Superior temporal gyrus (tissue), 1 donor: Measurements from ENCODE around the gene NTRK1.

Experiments used
- DNase-seq: peaks from one replicate; pipeline ENCODE4 v3.0.0-alpha.2; 2016; ENCODE audit errors: extremely low spot score

NTRK1 gene

DNA sequence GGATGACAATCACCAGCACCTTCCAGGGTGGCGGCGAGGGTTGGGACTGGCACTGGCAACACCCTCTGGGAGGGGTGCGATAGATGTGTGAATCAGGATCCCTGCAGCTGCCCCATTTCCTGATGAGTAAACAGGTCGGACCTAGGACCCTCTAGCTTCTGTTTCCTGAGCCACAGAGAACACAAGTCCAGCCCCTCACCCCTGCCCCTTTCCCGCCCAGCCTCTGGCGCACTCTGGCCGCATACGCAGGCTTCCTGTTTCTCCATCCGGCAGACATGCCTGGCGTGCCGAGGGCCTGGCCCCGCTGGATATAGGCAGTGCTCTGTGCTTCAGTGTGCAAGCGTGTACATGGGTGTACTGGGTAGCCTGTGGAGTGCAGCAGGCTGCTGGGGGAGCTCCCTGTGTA lies 37.5 kb downstream of the NTRK1 start:
- DNase-seq, result no peak

DNA sequence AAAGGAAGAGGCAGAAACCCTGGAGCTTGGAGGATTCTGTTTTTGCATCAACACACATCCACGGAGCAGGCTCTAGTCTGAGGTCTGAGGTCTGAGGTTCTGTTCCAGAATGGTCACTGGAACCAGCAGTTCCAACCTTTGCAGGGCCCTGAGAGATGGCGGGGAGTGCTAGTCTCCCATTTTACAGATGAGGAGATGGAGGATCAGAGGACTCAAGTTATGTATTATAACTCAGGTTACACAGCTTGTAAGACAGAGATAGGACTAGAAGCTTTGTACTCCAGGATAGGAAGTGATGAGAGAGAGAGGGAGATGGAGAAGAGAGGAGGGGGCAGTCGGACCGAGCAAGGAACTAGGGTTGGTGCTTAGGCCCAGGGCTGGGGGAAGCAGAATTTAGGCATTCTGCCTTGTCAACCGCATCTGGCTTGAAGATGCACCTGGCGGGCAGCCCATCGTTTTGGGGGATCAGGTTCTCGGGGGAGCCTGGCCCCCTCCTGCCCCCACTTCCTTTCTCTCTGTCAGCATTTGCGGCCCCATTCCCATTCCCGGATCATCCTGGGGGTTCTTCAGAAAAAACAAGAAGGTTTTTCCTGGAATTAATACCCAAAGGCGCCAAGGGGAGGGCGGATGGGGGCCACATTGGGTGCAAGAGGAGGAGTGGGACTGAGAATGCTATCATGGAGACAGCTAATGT lies 38.5 kb downstream of the NTRK1 start:
- DNase-seq, result no peak

DNA sequence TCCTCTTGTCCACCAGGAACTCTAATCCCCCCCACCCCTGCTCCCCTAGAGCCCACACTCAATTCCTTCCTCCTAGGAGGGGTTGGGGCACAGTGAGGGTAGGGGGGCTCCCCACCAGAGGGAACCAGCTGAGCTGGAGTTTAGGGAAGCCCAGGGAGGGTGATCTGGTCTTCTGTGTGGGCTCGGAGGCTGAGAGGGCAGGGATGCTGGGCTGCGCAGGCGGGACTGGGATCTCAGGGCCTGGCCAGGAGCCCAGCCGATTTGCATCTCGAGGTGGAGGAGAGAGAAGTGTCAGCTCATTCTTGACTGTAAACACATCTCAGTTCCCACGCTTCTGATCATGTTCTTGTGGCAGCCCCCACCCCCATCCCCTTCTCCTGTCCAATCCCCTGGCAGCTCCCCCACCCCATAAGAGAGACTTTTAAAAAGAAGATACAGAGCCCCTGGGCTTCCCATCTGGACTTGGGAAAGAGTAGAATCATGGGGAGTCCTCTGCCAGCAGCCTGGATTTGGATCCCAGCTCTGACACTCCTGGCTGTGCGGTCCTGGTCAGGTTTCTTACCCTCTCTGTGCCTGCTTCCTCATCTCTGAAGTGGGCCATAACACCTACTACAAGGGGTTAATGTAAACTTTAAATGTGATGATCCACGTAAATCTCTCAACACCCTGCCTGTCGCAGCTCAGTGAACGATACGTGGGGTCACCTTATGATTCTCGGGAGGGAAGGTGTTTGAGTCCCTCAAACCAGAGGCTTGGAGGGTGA lies 39.5 kb downstream of the NTRK1 start:
- no peak for DNase-seq

DNA sequence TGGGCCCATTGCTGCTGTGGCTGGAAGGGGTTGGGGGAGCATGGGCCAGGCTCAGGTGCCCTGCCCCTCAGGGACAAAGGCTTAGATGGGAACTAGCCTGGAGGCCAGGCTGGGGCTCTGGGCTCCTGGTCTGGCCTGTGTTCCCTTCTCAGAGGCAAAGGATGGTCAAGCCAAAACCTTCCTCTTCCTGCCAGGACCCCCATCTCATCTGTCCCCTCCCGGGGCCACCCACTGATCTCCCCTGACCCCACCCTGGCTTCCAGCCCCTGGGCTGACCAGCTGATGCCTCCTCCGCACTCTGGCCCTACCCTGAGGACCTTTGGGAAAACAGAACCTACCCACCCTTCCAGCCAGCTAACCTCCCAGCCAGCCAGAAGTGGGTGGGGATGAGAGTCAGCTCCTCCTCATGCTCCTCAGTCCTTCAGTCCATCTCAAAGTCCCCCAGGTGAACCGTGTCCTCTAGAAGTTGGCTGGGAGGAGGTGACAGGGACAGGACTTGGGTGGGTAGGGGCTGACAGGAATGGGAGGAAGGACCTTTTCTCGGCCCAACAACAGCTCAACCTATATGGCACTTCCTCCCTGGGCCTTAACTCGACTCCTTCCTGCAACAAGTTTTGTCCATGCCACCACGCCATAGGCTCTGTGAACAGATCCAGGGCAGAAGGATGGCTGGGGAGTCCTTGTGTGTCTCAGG lies 40.4 kb downstream of the NTRK1 start:
- DNase-seq, result no peak

DNA sequence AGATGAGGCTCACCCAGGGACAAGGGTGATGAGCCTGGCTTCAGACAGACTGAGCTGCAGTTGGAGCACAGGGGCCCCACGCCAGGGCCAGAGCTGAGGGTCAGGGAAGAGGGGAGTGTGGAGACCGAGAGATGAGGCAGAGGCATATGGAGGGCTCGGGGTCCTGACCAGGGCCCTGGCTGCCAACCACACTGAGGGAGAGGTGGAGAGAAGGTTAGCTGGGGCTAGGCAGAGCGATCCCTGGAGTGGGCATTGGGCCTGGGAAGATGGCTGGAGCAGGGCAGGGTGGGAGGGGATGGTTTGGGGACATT lies 40.9 kb downstream of the NTRK1 start:
- no peak for DNase-seq

DNA sequence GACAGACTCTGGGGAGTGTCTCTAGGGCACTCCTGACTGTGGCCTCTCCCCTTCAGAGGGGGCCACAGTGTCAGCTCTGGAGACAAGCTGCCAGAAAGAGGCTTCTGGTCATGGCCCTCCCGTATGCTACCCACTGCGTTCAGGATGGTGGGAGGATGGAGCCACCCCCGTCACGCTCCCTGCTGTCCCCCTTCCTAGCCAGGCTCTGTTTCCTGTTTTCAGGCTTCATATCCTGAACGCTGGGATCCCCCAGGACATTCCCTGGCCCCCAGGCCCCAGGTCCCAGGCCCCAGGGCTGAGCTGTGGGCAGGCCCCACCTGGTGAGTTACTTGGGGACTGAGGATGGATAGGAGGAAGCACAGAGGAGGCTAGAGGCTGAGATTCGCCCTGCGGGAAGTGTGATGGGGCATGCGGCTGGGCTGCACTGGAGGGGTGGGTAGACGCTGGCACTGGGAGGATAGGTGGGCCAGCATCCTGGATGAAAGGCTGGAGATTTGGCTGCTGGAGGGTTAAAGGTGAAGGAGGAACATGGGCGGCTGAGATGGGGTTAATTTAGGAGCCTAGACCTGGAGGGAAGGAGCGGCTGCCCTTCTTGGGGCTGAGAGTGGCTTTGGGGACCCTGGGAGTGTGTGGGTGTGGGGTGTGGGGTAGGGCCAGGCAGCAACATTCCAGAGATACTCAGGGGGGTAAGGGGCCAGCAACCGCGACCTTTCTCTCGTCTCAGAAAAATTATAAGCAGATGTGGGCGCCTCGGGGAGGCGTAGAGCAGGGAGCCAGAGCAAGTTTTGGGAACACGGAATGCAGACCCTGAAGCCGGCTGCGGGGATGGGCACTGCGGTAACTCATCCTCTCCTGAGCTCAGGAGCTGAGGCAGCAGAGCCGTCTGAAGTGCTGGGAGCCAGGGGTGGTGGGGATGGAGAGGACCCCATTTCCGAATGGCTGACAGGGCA lies 41.6 kb downstream of the NTRK1 start:
- DNase-seq, result no peak

DNA sequence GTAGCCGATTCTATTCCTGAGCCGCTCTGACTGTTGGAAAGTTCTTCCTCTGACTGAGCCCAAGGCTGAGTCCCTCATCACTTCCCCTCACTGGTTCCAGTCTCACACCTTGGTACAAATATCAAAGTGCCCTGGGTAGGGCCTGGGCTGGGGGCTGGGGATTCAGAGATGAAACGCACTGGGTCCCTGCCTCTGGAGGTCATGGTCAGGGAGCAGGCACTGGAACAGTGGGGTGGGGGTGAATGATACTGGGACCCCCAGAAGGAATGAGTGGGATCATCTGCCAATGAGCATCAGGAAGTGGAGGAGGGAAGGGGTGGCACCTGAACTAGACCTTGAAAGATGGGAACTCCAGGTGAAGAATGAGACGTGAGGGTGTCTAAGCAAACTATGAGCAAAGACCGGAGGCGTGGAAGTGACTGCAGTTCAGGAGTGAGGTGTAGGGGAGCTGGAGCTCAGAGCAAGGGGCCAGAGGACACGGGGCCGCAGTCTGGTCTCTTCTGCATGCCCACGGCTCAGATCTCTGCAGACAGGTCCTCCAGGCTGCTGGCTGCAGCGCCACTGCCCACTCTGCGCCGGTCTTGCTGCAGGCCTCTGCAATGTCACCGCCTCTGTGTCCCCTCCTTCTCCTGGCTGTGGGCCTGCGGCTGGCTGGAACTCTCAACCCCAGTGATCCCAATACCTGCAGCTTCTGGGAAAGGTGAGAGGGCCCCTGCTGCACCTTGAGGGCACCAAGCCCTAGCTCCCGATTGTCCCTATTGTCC lies 42.8 kb downstream of the NTRK1 start:
- no peak for DNase-seq

DNA sequence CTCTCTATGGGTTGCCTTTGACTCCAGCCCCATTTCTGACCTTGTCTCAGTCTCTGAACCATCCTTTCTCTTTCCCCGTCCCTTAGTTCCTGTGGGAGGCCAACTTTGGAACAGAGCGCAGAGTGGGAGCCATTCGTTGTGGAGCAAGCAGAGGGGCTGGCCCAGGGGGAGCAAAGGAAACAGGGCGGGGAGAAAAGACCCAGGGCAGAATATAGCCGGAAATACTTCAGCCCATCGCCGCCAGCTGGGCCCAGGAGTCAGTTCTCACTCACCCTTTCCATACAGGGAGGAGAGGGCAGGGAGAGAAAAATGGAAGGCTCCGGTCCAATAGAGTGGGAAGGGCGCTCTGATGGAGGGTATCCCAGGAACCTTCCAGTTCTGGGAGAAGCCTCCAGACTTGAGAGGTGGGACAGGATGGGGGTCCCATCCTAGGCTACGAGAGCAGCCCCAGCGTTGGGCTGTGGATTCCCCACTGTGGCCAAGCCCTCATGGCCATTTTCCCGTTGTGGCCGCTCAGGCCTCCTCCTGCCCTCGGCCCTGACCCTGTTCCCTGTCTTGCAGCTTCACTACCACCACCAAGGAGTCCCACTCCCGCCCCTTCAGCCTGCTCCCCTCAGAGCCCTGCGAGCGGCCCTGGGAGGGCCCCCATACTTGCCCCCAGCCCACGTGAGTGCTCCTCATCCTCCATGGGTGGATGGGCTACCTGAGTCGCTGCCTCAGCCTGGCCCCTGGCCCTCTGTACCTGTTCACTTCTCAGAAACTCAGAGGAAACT lies 43.7 kb downstream of the NTRK1 start:
- no peak for DNase-seq

DNA sequence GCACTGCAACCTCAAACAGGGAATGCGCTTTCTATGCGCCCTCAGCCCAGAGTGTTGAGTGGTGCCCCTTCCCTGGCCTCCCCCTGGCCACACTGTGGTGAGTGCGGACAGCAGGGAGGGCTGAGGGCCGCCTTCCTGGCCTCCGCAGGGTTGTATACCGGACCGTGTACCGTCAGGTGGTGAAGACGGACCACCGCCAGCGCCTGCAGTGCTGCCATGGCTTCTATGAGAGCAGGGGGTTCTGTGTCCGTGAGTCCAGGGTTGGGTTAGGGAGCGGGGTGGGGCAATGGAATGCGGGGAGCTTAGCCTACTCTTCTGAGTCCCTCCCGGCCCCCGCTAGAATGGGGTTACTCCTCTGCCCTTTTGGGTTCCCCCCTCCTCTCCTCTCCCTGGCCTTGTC lies 44.5 kb downstream of the NTRK1 start:
- no peak for DNase-seq

DNA sequence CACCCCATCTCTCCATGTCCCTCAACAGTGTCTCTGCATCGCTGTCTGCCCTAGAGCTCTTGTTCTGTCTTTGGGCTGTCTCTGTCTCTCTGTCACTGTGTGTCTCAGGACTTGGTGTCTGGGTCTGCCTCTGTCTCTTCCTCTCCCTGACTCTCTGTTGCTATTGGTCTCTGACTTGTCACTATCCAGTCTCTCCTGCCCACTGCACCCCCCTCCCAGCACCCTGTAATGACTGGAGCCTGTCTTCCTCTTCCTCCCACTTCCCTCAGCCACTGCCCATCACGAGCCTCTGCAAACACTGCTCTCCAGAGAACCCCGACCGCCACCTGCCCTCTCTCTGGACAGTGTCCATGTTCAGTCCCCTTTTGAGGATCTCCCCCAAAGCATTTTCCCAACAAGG lies 45.0 kb downstream of the NTRK1 start:
- DNase-seq, result no peak

DNA sequence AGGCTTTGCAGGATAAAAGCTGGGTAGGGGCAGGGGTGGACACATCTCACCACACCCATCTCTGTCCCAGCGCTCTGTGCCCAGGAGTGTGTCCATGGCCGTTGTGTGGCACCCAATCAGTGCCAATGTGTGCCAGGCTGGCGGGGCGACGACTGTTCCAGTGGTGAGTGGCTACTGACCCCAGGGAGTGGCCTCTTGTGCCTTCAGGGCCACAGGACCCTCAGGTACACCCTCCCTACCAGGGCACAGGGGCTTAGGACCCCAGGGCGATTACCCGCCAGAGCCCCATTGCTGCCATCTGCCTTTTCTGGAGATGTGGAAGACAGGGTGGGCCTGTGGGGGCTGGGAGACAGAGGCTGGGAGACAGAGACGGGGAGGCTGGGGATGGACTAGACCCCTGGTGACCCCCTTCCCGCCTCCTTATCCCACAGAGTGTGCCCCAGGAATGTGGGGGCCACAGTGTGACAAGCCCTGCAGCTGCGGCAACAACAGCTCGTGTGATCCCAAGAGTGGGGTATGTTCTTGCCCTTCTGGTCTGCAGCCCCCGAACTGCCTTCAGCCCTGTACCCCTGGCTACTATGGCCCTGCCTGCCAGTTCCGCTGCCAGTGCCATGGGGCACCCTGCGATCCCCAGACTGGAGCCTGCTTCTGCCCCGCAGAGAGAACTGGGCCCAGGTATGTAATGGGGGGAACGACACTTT lies 45.7 kb downstream of the NTRK1 start:
- no peak for DNase-seq

DNA sequence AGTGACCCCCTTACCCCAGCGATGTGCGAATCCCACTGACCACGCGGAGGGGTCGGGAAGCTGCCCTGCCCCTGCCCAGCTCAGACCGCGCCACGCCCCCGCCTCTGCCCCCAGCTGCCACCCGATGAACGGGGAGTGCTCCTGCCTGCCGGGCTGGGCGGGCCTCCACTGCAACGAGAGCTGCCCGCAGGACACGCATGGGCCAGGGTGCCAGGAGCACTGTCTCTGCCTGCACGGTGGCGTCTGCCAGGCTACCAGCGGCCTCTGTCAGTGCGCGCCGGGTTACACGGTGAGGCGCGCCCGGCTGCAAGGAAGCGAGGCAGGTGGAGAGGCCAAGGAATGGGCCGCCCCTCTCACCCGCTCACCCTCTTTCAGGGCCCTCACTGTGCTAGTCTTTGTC lies 47.9 kb downstream of the NTRK1 start:
- DNase-seq, result no peak

DNA sequence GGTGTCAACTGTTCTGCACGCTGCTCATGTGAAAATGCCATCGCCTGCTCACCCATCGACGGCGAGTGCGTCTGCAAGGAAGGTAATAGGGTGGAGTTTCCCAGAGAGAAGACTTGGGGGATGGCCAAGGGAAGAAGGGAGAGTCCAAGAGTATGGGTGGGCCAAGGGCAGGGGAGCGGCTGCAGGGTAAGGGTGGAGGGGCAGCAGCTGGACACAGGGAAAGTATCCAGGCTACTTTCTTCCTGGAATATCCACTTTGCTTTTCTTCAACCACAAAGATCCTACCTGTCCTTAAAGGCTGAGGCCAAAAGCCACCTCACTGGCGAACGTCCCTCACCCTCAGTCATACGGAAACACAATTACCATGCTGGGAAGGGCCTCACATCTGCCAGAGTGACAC lies 48.3 kb downstream of the NTRK1 start:
- no peak for DNase-seq

DNA sequence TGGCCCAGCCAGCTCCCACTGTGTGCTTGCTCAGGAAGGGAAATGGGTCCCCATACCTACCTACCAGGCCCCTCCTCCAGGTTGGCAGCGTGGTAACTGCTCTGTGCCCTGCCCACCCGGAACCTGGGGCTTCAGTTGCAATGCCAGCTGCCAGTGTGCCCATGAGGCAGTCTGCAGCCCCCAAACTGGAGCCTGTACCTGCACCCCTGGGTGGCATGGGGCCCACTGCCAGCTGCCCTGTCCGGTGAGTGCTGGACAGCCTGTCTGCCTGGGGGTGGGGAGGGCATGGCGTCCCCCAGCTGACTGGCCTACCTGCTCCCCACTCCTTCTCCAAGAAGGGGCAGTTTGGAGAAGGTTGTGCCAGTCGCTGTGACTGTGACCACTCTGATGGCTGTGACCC lies 49.0 kb downstream of the NTRK1 start:
- DNase-seq, result no peak

DNA sequence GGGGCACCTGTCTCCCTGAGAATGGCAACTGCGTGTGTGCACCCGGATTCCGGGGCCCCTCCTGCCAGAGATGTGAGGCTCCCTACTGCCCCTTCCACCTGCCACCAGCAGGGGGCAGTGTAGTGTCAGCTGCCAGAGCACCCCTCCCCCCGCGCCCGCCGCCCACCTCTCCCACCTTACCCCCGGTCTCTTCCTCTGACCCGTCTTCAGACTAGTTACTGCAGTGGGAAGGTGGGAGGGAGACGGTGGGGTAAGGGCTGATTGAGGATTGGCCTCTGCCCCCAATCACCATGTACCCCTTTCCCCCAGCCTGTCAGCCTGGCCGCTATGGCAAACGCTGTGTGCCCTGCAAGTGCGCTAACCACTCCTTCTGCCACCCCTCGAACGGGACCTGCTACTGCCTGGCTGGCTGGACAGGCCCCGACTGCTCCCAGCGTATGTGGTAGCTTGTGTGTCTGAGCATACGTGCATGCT lies 49.7 kb downstream of the NTRK1 start:
- no peak for DNase-seq

DNA sequence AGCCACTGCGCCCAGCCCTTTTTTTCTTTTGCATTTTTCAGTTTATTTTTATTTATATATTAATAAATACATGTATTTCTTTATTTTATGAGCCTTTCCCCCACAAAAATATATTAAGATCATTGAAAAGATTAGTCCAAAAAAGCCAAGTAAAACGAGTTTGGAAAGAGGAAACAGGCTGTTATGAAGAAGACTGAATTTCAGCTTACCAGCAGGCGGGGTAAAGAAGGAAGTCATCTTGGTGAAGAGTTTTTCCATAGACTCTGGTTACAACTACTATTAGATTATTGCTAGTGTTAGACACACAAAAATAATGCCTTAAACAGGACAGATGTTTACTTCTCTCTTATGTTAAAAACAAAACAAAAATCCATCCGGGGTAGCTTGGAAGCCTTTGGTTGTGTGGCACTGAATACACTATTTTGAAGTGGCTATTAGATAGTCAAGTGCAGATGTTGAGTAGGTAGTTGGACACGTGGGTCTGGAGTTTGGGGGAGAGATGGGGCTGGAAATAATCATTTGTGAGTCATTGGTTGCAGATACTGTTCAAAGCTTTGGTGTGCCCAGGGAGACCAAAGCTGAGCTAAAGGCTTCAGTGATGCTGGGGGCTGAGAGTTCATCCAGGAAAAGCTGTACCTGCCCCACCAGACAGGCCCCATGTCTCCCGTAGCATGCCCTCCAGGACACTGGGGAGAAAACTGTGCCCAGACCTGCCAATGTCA lies 51.1 kb downstream of the NTRK1 start:
- DNase-seq, result no peak

DNA sequence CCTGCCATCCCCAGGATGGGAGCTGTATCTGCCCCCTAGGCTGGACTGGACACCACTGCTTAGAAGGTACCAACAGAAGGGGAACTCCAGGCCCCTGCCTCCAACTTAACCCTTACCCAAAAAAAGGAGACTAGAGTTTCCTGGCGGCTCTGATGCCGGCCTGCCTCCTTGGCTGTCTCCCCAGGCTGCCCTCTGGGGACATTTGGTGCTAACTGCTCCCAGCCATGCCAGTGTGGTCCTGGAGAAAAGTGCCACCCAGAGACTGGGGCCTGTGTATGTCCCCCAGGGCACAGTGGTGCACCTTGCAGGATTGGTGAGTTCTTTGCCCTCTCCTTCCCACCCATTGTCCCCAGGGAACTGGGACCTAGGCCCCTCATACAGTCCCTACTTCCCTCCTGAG lies 51.6 kb downstream of the NTRK1 start:
- no peak for DNase-seq

DNA sequence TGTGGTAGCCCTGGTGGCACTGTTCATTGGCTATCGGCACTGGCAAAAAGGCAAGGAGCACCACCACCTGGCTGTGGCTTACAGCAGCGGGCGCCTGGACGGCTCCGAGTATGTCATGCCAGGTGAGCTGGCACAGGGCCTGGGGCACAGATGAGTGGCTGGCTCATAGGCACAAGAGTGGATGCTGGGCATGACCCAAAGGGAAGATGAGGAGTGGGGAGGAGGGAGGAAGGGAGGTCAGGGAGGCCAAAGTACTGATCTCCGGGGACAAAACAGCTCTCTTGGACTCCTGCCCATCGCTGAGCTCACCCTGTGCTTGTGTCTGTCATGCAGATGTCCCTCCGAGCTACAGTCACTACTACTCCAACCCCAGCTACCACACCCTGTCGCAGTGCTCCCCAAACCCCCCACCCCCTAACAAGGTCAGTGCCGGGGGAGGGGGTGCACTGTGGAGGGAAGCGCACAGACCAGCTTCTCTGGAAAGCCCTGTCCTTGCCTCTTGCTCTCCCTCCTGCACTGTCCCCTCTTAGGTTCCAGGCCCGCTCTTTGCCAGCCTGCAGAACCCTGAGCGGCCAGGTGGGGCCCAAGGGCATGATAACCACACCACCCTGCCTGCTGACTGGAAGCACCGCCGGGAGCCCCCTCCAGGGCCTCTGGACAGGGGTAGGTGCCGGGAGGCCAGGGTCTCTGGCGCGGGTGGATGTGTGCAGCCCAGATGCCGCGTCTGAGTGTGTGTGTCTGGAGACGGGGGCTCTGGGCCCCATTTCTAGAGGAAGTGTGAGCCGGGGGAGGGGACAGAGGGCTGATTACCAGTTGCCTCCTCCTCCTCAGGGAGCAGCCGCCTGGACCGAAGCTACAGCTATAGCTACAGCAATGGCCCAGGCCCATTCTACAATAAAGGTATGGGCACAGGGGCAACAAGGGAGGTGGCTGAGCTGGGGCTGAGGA lies 52.5 kb downstream of the NTRK1 start:
- no peak for DNase-seq
